ENCODE results near the gene FAM43A.

FAM43A gene

GRCh38 chr3:194707147-194707540 lies 21.5 kb downstream of the FAM43A start:
- H3K9ac ChIP-seq (ENCODE audit: low read depth, low read length, poor library complexity, severe bottlenecking): no peak overlapping the region
- H3K4me3 ChIP-seq (ENCODE audit: low read length, poor library complexity, severe bottlenecking): no peak overlapping the region
- no peaks in the 10 kb centered on the region for H3K9me2 ChIP-seq (replicated peaks; ENCODE audit: low read depth, low read length)
- no peak overlapping the region for H2AFZ ChIP-seq (ENCODE audit: low read length)
- H3F3A ChIP-seq (ENCODE audit: low read depth): no peaks in the 10 kb centered on the region
- H3K79me2 ChIP-seq (ENCODE audit: insufficient read depth, low read length): no peaks in the 10 kb centered on the region
- H3K4me2 ChIP-seq (ENCODE audit: low read depth, low read length, poor library complexity, severe bottlenecking): no peak overlapping the region
- H3K4me1 ChIP-seq (ENCODE audit: insufficient read depth, low read length, poor library complexity, severe bottlenecking): no peaks in the 10 kb centered on the region
- no peaks in the 10 kb centered on the region for H3K27me3 ChIP-seq (ENCODE audit: insufficient read depth, low read length, poor library complexity, severe bottlenecking)
- H3K9me3 ChIP-seq (ENCODE audit: insufficient read depth, low read depth, low read length): no peaks in the 10 kb centered on the region
- H4K20me1 ChIP-seq (ENCODE audit: insufficient read depth, low read length, poor library complexity, severe bottlenecking): no peaks in the 10 kb centered on the region
- H3K36me3 ChIP-seq (ENCODE audit: insufficient read depth, low read length): no peaks in the 10 kb centered on the region
- TF ChIP-seq EZH2phosphoT487 (IDR thresholded peaks at IDR 0.05; ENCODE audit: borderline replicate concordance): no peak
- TF ChIP-seq CTCF (conservative IDR thresholded peaks at IDR 0.05; ENCODE audit: low read length): no peak

- H3K4me1 ChIP-seq (ENCODE audit: insufficient read depth, low read length, poor library complexity, severe bottlenecking): no peaks in the 10 kb centered on the region
- H3K9ac ChIP-seq (ENCODE audit: low read depth, low read length, poor library complexity, severe bottlenecking): no peak overlapping the region
- no peaks in the 10 kb centered on the region for H3K9me3 ChIP-seq (ENCODE audit: insufficient read depth, low read depth, low read length)
- H4K20me1 ChIP-seq (ENCODE audit: insufficient read depth, low read length, poor library complexity, severe bottlenecking): no peaks in the 10 kb centered on the region
- no peaks in the 10 kb centered on the region for H3K9me2 ChIP-seq (replicated peaks; ENCODE audit: low read depth, low read length)
- no peaks in the 10 kb centered on the region for H3K27me3 ChIP-seq (ENCODE audit: insufficient read depth, low read length, poor library complexity, severe bottlenecking)
- no peak for TF ChIP-seq EZH2phosphoT487 (IDR thresholded peaks at IDR 0.05; ENCODE audit: borderline replicate concordance)
- TF ChIP-seq CTCF (conservative IDR thresholded peaks at IDR 0.05; ENCODE audit: low read length): no peak
- no peaks in the 10 kb centered on the region for H3K36me3 ChIP-seq (ENCODE audit: insufficient read depth, low read length)
- H2AFZ ChIP-seq (ENCODE audit: low read length): no peak overlapping the region
- H3F3A ChIP-seq (ENCODE audit: low read depth): no peaks in the 10 kb centered on the region
- H3K4me2 ChIP-seq (ENCODE audit: low read depth, low read length, poor library complexity, severe bottlenecking): no peak overlapping the region
- H3K4me3 ChIP-seq (ENCODE audit: low read length, poor library complexity, severe bottlenecking): no peak overlapping the region
- no peaks in the 10 kb centered on the region for H3K79me2 ChIP-seq (ENCODE audit: insufficient read depth, low read length)
Observed at GRCh38 chr3:194711286-194711685, 25.6 kb downstream of the FAM43A start.

GRCh38 chr3:194711913-194712312 lies 26.2 kb downstream of the FAM43A start:
- no peak overlapping the region for H2AFZ ChIP-seq (ENCODE audit: low read length)
- H3K27me3 ChIP-seq (ENCODE audit: insufficient read depth, low read length, poor library complexity, severe bottlenecking): no peaks in the 10 kb centered on the region
- no peak overlapping the region for H3K4me3 ChIP-seq (ENCODE audit: low read length, poor library complexity, severe bottlenecking)
- H3K79me2 ChIP-seq (ENCODE audit: insufficient read depth, low read length): no peaks in the 10 kb centered on the region
- H3K36me3 ChIP-seq (ENCODE audit: insufficient read depth, low read length): no peaks in the 10 kb centered on the region
- H3K9me3 ChIP-seq (ENCODE audit: insufficient read depth, low read depth, low read length): no peaks in the 10 kb centered on the region
- no peak overlapping the region for H3K4me2 ChIP-seq (ENCODE audit: low read depth, low read length, poor library complexity, severe bottlenecking)
- no peak for TF ChIP-seq EZH2phosphoT487 (IDR thresholded peaks at IDR 0.05; ENCODE audit: borderline replicate concordance)
- no peak for TF ChIP-seq CTCF (conservative IDR thresholded peaks at IDR 0.05; ENCODE audit: low read length)
- H3K4me1 ChIP-seq (ENCODE audit: insufficient read depth, low read length, poor library complexity, severe bottlenecking): no peaks in the 10 kb centered on the region
- no peak overlapping the region for H3K9ac ChIP-seq (ENCODE audit: low read depth, low read length, poor library complexity, severe bottlenecking)
- H4K20me1 ChIP-seq (ENCODE audit: insufficient read depth, low read length, poor library complexity, severe bottlenecking): no peaks in the 10 kb centered on the region
- no peaks in the 10 kb centered on the region for H3F3A ChIP-seq (ENCODE audit: low read depth)
- H3K9me2 ChIP-seq (replicated peaks; ENCODE audit: low read depth, low read length): no peaks in the 10 kb centered on the region

Data from Loucy (cell line).